Natural killer cell (primary cell): ENCODE data around the gene OR51B4. TPM values are rescaled to one million over a fixed set of nuclear protein-coding genes. Genes with fewer than 3 reads are reported as not detected.

ENCODE experiments used
- ATAC-seq, 3 donors: fragments of 150-1000 bp in 2 of 3; fragments of 200-7000 bp in 1 of 3; cut with Tn5 transposase; 1 replicate in 1 of 3; 2 replicates in 2 of 3; pipeline ENCODE4 v1.10.0; 2021; ENCODE audit warnings: mild to moderate bottlenecking in 2 of 3, moderate library complexity in 2 of 3
- DNase-seq, 2 donors: peaks; one replicate each; pipeline versions ENCODE4 v3.0.0 to v3.0.0-alpha.2; 2013 to 2021; ENCODE audit warnings: mixed read lengths in 1 of 2
- H3K27ac ChIP-seq: one replicate; pipeline ENCODE4 v1.5.1; 2013; ENCODE audit warnings: mild to moderate bottlenecking, low read length
- H3K27me3 ChIP-seq: one replicate; pipeline ENCODE4 v1.6.1; 2013; ENCODE audit warnings: low read length; ENCODE audit not compliant: control insufficient read depth, insufficient read depth
- H3K36me3 ChIP-seq: one replicate; pipeline ENCODE4 v1.6.1; 2013; ENCODE audit warnings: low read length; ENCODE audit not compliant: control insufficient read depth, insufficient read depth
- H3K4me1 ChIP-seq: one replicate; pipeline ENCODE4 v1.6.1; 2013; ENCODE audit warnings: low read length; ENCODE audit not compliant: control insufficient read depth, insufficient read depth
- H3K4me3 ChIP-seq: one replicate; pipeline ENCODE4 v1.5.1; 2013; ENCODE audit warnings: low read length
- H3K9me3 ChIP-seq: one replicate; pipeline ENCODE4 v1.6.1; 2013; ENCODE audit warnings: low read length; ENCODE audit not compliant: control insufficient read depth, insufficient read depth
- H3K27ac Mint-ChIP-seq, 2 donors: one replicate each; pipeline ENCODE4 v1.8.0; 2022; ENCODE audit warnings: mild to moderate bottlenecking in 2 of 2, mixed read lengths in 2 of 2, moderate library complexity in 1 of 2
- H3K27me3 Mint-ChIP-seq, 2 donors: one replicate each; pipeline ENCODE4 v1.8.0; 2022; ENCODE audit warnings: low read depth in 2 of 2, mixed read lengths in 2 of 2
- H3K36me3 Mint-ChIP-seq: one replicate; pipeline ENCODE4 v1.8.0; 2022; ENCODE audit warnings: mixed read lengths
- H3K4me1 Mint-ChIP-seq, 2 donors: one replicate each; pipeline ENCODE4 v1.8.0; 2022; ENCODE audit warnings: mixed read lengths in 2 of 2
- H3K4me3 Mint-ChIP-seq: one replicate; pipeline ENCODE4 v1.8.0; 2022; ENCODE audit warnings: mild to moderate bottlenecking, moderate library complexity, mixed read lengths
- H3K9me3 Mint-ChIP-seq, 2 donors: one replicate each; pipeline ENCODE4 v1.8.0; 2022; ENCODE audit warnings: mixed read lengths in 2 of 2
- CTCF ChIP-seq: fragments of 200-600 bp; IDR thresholded peaks from one replicate; pipeline ENCODE4 v1.8.0; 2022; ENCODE audit warnings: antibody characterized with exemption
- WGBS: methylation state at CpG from one replicate; pipeline ENCODE4 v1.1.7; 2013; ENCODE audit warnings: missing lambda C conversion rate; ENCODE audit not compliant: insufficient coverage; 5-methylcytosine and 5-hydroxymethylcytosine counted together
- intact Hi-C: fragments of 100-400 bp; cut with micrococcal nuclease; formaldehyde crosslinking; loops from one replicate; pipeline ENCODE4 v1.14.2; 2022
- total RNA-seq, 4 donors: library from RNA; stranded (reverse); fragments of 120-200 nt in 1 of 4; gene quantifications; one replicate each; pipeline versions ENCODE4 v1.2.3 to v1.2.4, GENCODE V29; 2013 to 2022

Gene OR51B4
- total RNA-seq, 3 donors from 2014 or later (not counting 1 experiment from before 2014, with no cell fraction given) = not detected

GRCh38 chr11:5293028-5293427 lies 8.7 kb downstream of the OR51B4 start:
- no peaks in the 10 kb centered on the region for H3K4me1 ChIP-seq
- H3K27me3 ChIP-seq = no peaks in the 10 kb centered on the region
- no peaks in the 10 kb centered on the region for H3K36me3 Mint-ChIP-seq
- no peaks in the 10 kb centered on the region for H3K9me3 ChIP-seq
- ATAC-seq (no peak), DNase-seq (no peak)
- no peak overlapping the region for H3K4me3 Mint-ChIP-seq
- intact Hi-C loops = no loop called here
- 95% methylated on average over 8 of the region's 8 CpGs for WGBS
- H3K4me3 ChIP-seq = no peak overlapping the region
- TF ChIP-seq CTCF = no peak
- no peaks in the 10 kb centered on the region for H3K36me3 ChIP-seq
- H3K4me1 Mint-ChIP-seq = no peaks in the 10 kb centered on the region
- no peak overlapping the region for H3K27ac Mint-ChIP-seq
- no peak overlapping the region for H3K27ac ChIP-seq
- H3K27me3 Mint-ChIP-seq = no peaks in the 10 kb centered on the region
- H3K9me3 Mint-ChIP-seq = no peaks in the 10 kb centered on the region

GRCh38 chr11:5291207-5291838 lies 10.4 kb downstream of the OR51B4 start:
- H3K27ac ChIP-seq = no peak overlapping the region
- H3K27ac Mint-ChIP-seq = no peak overlapping the region
- no peaks in the 10 kb centered on the region for H3K4me1 Mint-ChIP-seq
- intact Hi-C loops = no loop called here
- no peak overlapping the region for H3K4me3 Mint-ChIP-seq
- H3K27me3 ChIP-seq = no peaks in the 10 kb centered on the region
- no peaks in the 10 kb centered on the region for H3K4me1 ChIP-seq
- no peak for TF ChIP-seq CTCF
- no peaks in the 10 kb centered on the region for H3K9me3 Mint-ChIP-seq
- WGBS = 100% methylated on average over 1 of the region's 1 CpG
- no peak for DNase-seq
- no peak overlapping the region for H3K4me3 ChIP-seq
- H3K9me3 ChIP-seq = no peaks in the 10 kb centered on the region
- ATAC-seq = no peak
- no peaks in the 10 kb centered on the region for H3K36me3 Mint-ChIP-seq
- H3K27me3 Mint-ChIP-seq = no peaks in the 10 kb centered on the region
- H3K36me3 ChIP-seq = no peaks in the 10 kb centered on the region

GRCh38 chr11:5290106-5290505 lies 11.6 kb downstream of the OR51B4 start:
- Mint-ChIP-seq H3K4me3 (no peak overlapping the region), H3K27me3 (no peaks in the 10 kb centered on the region), H3K27ac (no peak overlapping the region), H3K36me3 (no peaks in the 10 kb centered on the region), H3K4me1 (no peaks in the 10 kb centered on the region), H3K9me3 (peaks cover 0 to 2% of the 10 kb centered on the region in 2 donors)
- WGBS = no CpG with 5 or more reads among the region's 1 CpG
- TF ChIP-seq CTCF = no peak
- Histone ChIP-seq H3K4me1 (no peaks in the 10 kb centered on the region), H3K27me3 (no peaks in the 10 kb centered on the region), H3K27ac (no peak overlapping the region), H3K4me3 (no peak overlapping the region), H3K9me3 (no peaks in the 10 kb centered on the region), H3K36me3 (no peaks in the 10 kb centered on the region)
- ATAC-seq = no peak
- intact Hi-C loops = no loop called here
- DNase-seq = no peak

- no peaks in the 10 kb centered on the region for H3K27me3 Mint-ChIP-seq
- Histone ChIP-seq H3K4me3 (no peak overlapping the region), H3K4me1 (no peaks in the 10 kb centered on the region), H3K27ac (no peak overlapping the region), H3K9me3 (no peaks in the 10 kb centered on the region), H3K27me3 (no peaks in the 10 kb centered on the region), H3K36me3 (no peaks in the 10 kb centered on the region)
- TF ChIP-seq CTCF = no peak
- H3K9me3 Mint-ChIP-seq = peaks cover 0 to 2% of the 10 kb centered on the region in 2 donors
- H3K36me3 Mint-ChIP-seq = no peaks in the 10 kb centered on the region
- H3K4me3 Mint-ChIP-seq = no peak overlapping the region
- H3K4me1 Mint-ChIP-seq = no peaks in the 10 kb centered on the region
- no peak overlapping the region for H3K27ac Mint-ChIP-seq
- intact Hi-C loops = no loop called here
- DNase-seq = no peak
- ATAC-seq = no peak
Observed at GRCh38 chr11:5289696-5290095, 12.1 kb downstream of the OR51B4 start.
